Large intestine (tissue), 3 donors: ENCODE data around the gene KCTD3. TPM values are rescaled to one million over a fixed set of nuclear protein-coding genes. Genes with fewer than 3 reads are reported as not detected.

Source experiments
- DNase-seq, 2 donors: peaks; one replicate each; pipeline versions ENCODE4 v3.0.0 to v3.0.0-alpha.2; 2013
- H3K27ac ChIP-seq: one replicate; pipeline ENCODE4 v1.5.1; 2013; ENCODE audit warnings: low read length
- H3K27me3 ChIP-seq: 2 replicates; pipeline ENCODE4 v1.6.1; 2013; ENCODE audit warnings: low read length; ENCODE audit not compliant: control insufficient read depth, insufficient read depth
- H3K36me3 ChIP-seq: 2 replicates; pipeline ENCODE4 v1.6.1; 2013; ENCODE audit warnings: low read length; ENCODE audit not compliant: control insufficient read depth, insufficient read depth
- H3K4me1 ChIP-seq: one replicate; pipeline ENCODE4 v1.6.1; 2013; ENCODE audit warnings: low read length; ENCODE audit not compliant: control insufficient read depth, insufficient read depth
- H3K4me3 ChIP-seq: one replicate; pipeline ENCODE4 v1.5.1; 2013; ENCODE audit warnings: low read length
- H3K9me3 ChIP-seq: one replicate; pipeline ENCODE4 v1.6.1; 2013; ENCODE audit warnings: mild to moderate bottlenecking, low read depth, low read length, moderate library complexity; ENCODE audit not compliant: control insufficient read depth
- WGBS: methylation state at CpG from one replicate; pipeline ENCODE4 v1.1.5; 2013; ENCODE audit warnings: low lambda C conversion rate; ENCODE audit not compliant: insufficient coverage; 5-methylcytosine and 5-hydroxymethylcytosine counted together
- polyA plus RNA-seq: library from polyadenylated mRNA; unstranded; fragments of 120-200 nt; gene quantifications from one replicate; pipeline ENCODE4 v1.2.1, GENCODE V29; 2013

Gene KCTD3
- polyA plus RNA-seq, 1 donor, result 72.0 TPM

DNA sequence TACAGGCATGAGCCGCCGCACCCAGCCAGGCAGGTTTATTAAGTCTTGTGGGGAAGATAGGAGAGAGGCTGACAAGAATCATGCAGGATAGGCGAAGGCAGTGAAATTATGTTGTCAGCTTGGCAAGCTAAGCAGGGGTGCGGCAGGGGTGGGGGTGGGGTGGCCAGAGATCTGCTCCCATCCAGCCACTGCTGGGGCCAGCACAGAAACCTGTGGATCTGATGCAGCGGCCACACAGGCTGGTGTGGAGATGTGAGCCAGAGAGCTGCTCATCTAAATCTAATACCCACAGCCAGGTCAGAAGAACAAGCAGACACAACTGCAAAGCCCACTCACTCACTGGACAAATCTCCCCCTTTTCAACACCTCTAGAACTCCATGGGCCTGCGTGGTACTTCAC lies 68.7 kb downstream of the KCTD3 start:
- Histone ChIP-seq H3K36me3 (no peaks in the 10 kb centered on the region), H3K27me3 (no peaks in the 10 kb centered on the region), H3K4me3 (no peak overlapping the region), H3K27ac (peak overlapping the region; percentile 89), H3K4me1 (peaks cover 39% of the 10 kb centered on the region), H3K9me3 (no peaks in the 10 kb centered on the region)
- WGBS, result no CpG with 5 or more reads among the region's 6 CpGs
- DNase-seq, result peak; percentile 47 to 83

DNA sequence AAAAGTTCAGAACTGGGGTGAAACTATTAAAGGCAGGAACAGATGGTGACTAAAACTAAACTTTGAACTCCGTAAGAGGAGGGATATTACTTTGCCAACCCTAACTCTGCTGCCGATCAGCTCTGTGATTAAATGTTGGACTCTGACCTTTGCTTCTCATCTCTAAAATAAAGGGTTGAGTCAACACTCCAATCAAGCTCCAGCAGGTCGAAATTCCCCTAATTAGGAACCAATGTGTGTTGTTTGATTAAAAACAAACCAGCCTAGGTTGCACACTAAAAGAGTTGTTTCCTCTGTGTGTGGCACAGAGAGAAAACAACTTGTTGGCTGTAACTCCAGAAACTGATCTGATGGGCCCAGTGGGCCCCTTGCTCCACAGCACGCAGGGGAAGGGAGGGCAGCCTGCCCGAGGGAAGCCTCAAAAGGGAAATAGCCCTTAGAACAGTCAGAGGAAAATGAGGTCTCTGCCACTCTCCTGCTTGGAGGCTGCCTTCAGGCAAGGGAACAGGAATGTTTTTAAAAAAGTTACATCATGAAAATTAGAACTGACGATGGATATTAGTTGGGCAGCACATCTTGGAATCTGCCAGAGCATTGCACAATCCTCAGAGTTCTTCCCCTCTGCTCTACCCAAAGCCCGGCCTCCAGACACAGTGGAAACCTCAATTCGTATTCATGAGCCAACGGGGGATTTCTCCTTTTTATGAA lies 69.3 kb downstream of the KCTD3 start:
- Histone ChIP-seq H3K36me3 (no peaks in the 10 kb centered on the region), H3K27ac (peak overlapping the region; percentile 89), H3K9me3 (no peaks in the 10 kb centered on the region), H3K27me3 (no peaks in the 10 kb centered on the region), H3K4me1 (peaks cover 39% of the 10 kb centered on the region), H3K4me3 (no peak overlapping the region)
- WGBS, result no CpG with 5 or more reads among the region's 9 CpGs
- DNase-seq, result peak; percentile 58 to 85

DNA sequence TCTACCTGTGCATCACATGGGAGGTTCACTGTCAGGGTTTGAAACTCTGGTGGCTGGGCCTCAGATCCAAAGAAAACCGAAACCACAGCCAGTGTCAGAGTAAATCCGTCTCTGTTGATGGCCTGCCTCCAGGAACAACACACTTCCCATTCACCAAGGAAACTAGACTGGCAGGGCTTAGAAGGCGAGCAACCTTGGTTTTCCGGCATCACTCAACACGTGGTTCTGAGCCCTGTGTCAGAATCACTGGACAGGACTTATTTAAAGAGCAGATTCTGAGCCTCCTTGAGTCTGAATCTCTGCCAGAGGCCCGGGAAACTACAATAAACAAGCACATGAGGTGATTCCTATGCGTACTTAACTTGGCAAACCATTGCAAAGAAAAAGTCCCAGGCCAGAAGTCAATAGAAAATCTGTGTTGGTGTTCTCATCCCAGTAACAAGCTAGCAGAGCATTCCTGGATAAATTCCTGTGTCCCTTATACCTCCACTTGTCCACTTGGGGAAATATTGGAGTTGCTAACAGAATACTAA lies 70.0 kb downstream of the KCTD3 start:
- WGBS, result no CpG with 5 or more reads among the region's 7 CpGs
- peak in 1 of 2 donors; percentile 41 for DNase-seq
- Histone ChIP-seq H3K4me3 (no peak overlapping the region), H3K9me3 (no peaks in the 10 kb centered on the region), H3K4me1 (peaks cover 39% of the 10 kb centered on the region), H3K27ac (peak overlapping the region; percentile 89), H3K27me3 (no peaks in the 10 kb centered on the region), H3K36me3 (no peaks in the 10 kb centered on the region)

DNA sequence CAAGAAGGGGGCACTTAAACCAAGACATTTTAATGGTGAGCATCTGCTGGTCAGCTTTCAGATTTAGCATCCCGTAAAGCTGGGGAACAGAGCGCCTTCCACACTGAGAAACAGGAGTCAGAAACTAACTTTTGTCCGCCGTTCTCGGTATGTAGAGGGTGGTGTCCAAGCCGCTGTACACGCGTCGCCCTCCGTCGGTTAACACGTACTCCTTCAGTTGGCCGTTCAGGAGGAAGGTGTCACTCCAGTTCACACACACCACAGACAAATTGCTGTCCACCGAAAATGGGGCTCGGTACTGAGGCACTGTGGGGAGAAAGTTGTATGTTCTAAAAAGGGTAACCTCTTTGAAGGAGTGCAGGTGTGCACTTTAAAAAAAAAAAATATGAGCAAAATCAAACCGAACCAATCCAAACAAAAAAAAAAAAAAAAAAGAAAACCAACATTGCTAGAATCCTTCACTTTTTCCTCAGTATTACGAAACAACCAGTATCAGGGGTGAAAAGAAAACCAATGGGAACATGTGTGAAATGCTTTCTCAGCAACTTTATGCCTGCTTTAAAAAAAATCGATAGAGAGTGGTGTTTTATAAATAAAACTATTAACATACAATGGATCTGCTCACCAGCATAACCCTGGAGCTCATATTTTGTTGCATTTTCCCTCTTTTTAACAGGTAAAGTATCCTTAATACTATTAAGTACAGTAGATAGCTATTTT lies 73.5 kb downstream of the KCTD3 start:
- H3K4me1 ChIP-seq, result peaks cover 17% of the 10 kb centered on the region
- H3K27me3 ChIP-seq, result no peaks in the 10 kb centered on the region
- H3K4me3 ChIP-seq, result no peak overlapping the region
- no peak for DNase-seq
- H3K27ac ChIP-seq, result no peak overlapping the region
- no peaks in the 10 kb centered on the region for H3K36me3 ChIP-seq
- 80% methylated on average over 1 of the region's 18 CpGs for whole genome bisulfite sequencing
- no peaks in the 10 kb centered on the region for H3K9me3 ChIP-seq

DNA sequence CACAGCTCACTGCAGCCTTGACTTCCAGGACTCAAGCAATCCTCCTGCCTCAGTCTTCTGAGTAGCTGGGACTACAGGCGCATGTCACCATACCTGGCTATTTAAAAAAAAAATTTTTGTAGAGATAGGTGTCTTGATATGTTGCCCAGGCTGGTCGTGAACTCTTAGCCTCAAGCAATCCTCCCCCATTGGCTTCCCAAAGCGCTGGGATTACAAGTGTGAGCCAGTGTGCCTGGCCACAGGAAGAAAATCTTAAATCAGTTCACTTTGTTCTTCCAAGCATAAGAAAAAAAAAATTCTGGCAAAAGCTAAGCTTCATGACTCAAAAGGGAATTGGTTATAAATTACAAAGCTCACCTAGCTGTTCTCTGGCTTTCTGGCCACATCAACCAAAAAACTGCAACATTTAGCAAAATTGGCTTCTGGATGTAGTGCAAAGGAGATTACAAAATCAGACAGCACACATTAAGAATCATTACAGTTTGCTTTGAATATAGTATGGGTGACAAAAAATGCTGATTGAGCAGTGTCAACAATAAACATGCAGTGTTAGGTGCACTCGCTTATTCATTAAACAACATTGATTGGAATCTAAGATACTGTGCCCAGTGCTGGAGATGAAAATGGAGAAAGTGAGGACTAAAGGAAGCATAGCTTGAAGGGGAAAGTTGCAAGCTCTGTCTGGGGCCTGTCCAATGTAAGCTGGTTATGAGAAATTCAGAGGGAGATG lies 76.7 kb downstream of the KCTD3 start:
- H3K9me3 ChIP-seq, result no peaks in the 10 kb centered on the region
- no peak overlapping the region for H3K27ac ChIP-seq
- H3K27me3 ChIP-seq, result no peaks in the 10 kb centered on the region
- H3K36me3 ChIP-seq, result no peaks in the 10 kb centered on the region
- no CpG with 5 or more reads among the region's 4 CpGs for WGBS
- no peaks in the 10 kb centered on the region for H3K4me1 ChIP-seq
- no peak for DNase-seq
- H3K4me3 ChIP-seq, result no peak overlapping the region

DNA sequence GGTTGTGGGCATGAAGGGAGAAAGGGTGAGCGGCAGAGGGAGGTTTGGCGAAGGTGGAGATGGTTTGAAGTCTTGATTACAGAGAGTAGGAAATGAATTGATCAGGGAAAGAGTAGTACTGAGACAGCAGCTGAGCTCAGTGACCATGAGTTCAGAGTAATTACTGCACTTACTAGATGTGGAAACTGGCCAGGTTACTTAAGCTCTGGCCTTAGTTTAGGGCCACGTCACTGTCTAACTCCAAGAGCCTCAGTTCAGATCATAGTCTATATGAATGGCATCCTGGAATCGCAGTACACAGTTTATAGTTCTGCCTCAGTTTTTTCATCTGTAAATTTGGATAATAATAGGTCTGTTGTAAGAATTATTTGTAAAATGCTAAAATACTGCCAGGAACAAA lies 78.1 kb downstream of the KCTD3 start:
- Histone ChIP-seq H3K27ac (no peak overlapping the region), H3K27me3 (no peaks in the 10 kb centered on the region), H3K4me1 (no peaks in the 10 kb centered on the region), H3K4me3 (no peak overlapping the region), H3K36me3 (no peaks in the 10 kb centered on the region), H3K9me3 (no peaks in the 10 kb centered on the region)
- no CpG with 5 or more reads among the region's 4 CpGs for WGBS
- DNase-seq, result no peak

DNA sequence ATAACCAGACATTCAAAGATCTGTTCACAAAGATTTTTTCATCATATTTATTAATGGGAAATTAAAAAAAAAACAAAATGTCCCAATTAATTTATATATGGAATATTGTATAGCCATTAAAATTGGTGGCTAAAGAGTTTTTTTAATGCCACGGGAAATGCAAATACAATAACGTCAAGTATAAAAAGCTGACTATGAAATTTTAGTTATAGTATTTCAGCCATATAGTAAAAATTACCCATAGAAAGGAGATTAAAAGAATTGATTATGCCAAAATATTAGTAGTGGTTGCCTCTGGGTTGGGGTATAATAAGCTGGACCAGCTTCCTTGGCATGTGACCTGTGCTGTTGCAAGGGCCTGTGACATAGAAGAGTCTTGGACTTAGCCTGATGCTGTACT lies 78.8 kb downstream of the KCTD3 start:
- 100% methylated on average over 2 of the region's 2 CpGs for WGBS
- Histone ChIP-seq H3K27me3 (no peaks in the 10 kb centered on the region), H3K4me3 (no peak overlapping the region), H3K36me3 (no peaks in the 10 kb centered on the region), H3K27ac (no peak overlapping the region), H3K4me1 (no peaks in the 10 kb centered on the region), H3K9me3 (no peaks in the 10 kb centered on the region)
- DNase-seq, result no peak

DNA sequence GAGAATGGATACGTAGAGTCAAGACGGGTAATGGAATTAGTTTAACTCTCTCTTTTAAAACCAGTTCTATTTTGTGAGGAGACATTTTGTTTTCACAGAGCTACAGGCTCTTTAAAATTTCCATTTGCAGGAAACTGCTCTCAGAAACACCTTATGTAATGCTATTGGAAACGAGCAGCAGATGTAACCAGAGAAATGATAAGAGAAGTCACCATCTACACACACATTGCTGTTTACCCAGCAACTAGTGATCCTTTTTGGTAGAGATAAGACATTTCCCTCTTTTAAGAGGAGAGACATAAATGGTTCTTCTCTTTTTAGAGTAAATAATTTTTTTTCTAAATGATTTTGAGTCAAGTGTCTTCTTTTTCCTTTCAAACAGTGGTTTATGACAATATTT lies 80.6 kb downstream of the KCTD3 start:
- no peak overlapping the region for H3K27ac ChIP-seq
- WGBS, result no CpG with 5 or more reads among the region's 3 CpGs
- no peaks in the 10 kb centered on the region for H3K9me3 ChIP-seq
- no peaks in the 10 kb centered on the region for H3K27me3 ChIP-seq
- DNase-seq, result no peak
- no peak overlapping the region for H3K4me3 ChIP-seq
- H3K36me3 ChIP-seq, result no peaks in the 10 kb centered on the region
- H3K4me1 ChIP-seq, result no peaks in the 10 kb centered on the region

DNA sequence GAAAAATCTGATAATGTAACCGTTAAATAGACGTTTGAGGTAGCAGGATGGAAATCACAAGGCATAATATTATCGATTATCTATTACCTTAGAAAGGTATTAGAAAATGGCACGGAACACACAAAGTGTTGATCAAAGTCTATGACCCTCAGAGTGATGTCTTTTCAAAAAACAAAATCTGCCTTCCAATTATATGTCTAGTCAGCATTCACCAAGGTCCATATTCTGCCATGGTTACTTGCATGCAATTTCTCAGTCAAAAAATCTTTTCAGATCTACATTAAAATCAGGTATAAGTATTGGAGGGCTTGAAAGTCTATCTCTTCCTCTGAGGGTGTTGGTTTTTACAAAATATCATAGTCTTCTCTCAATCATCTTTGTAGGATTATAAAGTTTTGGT lies 81.9 kb downstream of the KCTD3 start:
- no peak for DNase-seq
- Histone ChIP-seq H3K4me1 (no peaks in the 10 kb centered on the region), H3K9me3 (no peaks in the 10 kb centered on the region), H3K36me3 (no peaks in the 10 kb centered on the region), H3K4me3 (no peak overlapping the region), H3K27ac (no peak overlapping the region), H3K27me3 (no peaks in the 10 kb centered on the region)
- WGBS, result 100% methylated on average over 1 of the region's 4 CpGs

DNA sequence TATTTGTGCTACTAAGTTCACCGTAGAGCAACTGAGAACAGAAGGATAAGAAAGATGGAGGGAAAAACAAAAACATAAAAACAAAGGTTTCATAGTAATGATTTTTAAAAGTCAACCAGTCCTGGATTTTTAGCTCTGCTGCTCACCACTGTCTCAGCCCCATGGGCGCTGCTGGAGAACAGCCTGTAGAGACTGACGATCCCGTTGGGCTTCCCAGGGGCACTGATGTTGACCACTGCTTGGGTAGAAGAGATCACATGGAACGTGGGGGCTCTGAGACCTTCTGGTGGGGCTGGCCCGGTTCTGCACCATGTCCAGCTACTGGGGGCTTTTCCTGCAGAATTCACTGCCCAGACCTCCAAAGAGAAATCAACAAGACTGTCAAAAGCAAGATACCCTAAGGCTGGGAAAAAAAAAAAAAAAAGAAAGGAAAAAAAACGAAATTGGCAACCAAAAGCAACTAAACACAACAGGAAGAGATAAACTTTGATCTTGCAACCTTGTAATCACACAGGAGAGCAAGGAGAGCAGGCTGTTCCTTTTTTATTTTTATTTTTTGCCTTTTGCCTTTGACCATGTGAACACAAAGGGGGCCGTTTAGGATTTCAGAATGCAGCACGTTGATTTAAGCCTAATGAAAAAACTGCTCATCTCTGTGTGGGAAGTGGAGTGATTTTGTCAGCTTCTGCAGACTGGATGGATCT lies 83.5 kb downstream of the KCTD3 start:
- no peak for DNase-seq
- Histone ChIP-seq H3K27me3 (no peaks in the 10 kb centered on the region), H3K27ac (no peak overlapping the region), H3K4me1 (no peaks in the 10 kb centered on the region), H3K4me3 (no peak overlapping the region), H3K9me3 (no peaks in the 10 kb centered on the region), H3K36me3 (no peaks in the 10 kb centered on the region)
- WGBS, result no CpG with 5 or more reads among the region's 9 CpGs
